ENCODE results near the gene LAD1.

LAD1 gene

DNA sequence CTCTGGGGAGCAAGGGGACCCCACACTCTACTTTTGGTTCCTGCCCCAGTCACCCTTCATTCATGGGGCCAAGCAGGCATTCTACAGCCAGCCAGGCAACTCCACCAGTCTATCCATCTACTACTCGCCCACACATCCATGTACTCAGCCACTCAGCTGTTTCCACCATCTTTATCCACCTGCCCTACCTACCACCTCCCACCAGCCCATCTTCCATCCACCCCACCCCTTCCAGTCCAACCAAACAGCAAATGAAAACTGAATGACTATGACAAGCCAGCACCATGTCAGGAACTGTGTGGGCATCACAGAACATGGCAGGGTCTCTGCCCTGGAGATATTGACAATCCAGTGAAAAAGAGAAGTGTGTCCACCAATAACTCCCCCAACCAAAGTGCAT lies 7.9 kb downstream of the LAD1 start:
- DNase-seq: no peak

DNA sequence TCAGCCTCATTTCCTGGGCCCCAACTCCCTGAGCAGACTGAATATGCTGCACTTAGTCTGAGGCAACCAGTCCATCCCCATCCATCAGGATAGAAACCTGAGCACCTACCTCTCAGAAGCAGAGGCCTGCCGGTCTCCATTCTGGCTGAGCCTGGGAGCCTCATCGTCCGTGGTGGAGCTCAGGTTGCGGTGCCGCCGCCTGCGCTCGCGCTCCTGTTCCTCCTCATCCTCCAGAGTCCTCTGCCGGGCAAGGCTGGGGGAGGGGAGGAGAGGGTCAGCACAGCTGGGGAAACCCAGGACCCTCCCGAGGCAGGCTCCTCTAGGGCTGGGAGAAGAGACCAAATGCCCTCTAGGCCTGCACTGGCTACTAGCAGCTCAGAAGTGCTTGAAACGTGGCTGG lies 10.1 kb downstream of the LAD1 start:
- DNase-seq: no peak

DNA sequence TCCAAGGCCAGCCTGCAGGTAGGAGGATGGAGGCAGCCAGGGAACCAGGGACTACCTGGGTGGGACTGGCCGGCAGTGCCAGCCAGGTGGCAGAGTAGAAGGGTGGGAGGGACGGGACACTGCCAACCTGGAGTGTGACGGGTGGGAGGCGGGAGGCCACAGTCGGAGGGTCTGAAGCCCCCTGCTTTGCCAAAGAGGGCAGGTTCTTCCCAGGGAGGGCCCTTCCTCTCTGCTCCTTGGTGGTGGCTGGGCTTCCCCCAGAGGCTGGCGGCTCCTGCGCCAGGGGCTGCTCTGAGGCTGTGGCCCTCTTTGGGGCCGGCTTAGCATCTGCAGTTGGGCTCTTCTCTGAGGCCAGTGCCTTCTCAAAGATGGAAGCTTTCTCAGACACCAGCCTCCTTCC lies 12.9 kb downstream of the LAD1 start:
- no peak for DNase-seq

DNA sequence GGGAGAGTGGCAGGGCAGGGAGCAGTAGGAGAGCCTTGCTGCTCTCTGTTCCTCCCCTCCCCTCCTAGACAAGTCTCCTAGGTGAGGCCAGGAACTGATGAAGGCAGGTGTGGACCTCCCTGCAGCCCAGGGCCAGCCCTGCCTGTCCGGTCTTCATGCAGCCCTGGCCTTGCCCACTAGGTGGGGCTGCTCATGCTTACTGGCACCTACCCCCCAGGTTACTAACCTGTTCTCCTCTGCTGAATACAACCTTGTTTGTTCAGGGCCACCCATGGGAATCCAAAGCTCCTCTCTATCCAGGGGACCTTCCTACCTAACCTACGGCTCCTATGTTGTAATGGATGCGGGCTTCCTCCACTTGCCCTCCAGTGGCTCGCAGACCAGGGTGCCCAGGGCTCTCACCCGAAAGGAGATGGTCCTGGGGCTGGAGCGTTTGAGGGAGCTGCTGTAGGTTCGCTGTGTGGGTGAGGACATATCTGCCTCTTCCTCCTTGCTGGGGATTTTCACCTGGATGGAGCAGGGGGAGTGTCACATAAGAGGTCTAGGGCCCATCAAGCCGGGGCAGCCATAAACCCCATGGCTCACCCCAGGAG lies 13.7 kb downstream of the LAD1 start:
- peak in 1 of 2 experiments; percentile 1 for DNase-seq

DNA sequence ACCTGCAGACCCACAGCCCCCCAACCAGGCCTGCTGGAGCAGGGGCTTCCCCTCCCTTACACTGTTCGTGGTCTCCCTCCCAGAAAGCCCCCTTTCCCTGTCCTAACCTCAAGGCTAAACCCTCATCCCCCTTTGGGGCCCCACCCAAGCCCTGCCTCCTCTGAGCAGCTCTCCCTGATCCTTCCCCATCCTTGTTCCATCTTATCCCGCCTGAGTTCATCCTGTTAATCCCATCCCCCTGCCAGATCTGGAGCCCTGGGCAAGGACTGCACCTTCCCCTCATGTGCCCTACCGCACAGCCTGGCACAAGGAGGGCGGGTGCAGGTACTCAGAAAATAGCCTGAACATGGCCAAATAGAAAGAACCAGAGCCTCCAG lies 14.7 kb downstream of the LAD1 start:
- DNase-seq: no peak

DNA sequence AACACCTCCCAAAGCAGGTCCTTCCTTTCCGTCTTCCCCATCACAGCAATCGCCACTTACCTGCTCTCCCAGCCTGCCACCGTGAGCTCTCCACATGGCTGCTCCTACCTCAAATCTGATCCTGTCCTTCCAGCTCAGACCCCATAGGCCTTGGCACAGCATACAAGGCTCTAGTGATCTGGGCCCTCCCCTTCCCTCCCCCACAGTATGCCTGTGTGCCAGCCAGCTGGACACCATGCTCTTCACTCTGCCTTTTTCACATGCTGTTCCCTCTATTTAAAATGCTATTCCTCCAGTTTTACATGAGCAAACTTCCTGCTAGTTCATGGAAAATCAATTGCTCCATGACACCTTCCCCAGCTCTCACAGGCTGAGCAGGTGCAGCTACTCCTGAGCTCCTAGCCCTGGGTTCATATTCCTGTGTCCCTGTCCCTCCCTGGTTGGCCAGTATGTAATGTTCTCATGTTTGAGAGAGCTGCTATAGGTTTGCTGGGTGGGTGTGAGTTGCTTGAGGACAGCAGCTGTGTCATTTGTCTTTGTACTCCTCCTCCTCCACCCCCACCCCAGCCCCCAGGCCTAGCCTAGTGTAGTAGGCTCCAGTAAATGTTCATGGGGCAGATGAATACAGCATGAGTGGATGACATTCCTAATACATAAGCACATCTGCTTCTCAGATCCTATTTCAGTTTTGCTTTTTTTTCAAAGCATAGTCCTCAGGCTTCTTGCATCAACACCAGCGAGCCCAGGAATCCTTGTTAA lies 15.3 kb downstream of the LAD1 start:
- DNase-seq: peak; percentile 15 to 44

DNA sequence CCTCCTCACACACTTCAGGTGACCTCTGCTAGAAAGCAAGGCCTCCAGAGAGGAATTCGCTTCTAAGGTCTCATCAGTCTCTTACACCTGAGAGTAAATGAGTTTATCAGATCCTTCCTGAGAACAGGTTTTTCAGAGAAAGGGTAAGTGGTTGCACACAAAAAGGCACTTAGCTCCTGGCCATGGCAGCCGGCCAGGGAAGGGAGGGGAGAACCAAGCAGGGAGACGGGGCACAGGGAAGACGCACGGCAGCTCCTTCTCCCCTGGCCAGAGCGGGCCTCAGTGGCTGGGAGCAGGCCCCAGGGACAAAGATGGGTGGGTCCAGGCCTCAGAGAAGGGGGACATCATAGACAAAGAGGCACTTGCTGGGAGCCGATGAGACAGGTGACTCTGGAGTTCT lies 18.0 kb downstream of the LAD1 start:
- peak; percentile 8 to 48 for DNase-seq

DNA sequence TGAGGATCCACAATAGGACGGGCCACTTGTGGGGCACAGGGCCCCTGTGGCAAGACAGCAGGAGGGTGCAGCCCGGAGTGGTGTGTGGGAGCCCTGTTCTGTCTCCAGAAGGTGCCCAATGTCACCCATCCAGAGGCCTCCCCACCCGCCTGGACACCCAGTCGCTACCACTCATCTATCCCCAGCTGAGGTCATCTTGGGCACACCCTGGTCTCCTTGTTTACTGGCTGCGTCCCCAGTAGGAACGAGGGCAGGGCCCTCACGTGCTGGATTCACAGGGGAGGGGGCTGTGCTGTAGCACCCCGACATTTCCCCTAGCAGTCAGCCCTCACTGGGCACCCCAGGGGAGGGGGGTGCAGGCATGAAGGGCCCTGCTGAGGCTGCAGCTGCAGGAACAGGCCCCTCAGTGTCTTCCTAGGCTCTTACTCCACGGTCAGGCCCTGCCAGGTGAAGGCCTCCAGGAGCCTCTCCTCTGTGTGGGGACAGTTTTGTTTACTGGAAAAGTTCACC lies 19.3 kb downstream of the LAD1 start:
- no peak for DNase-seq

DNA sequence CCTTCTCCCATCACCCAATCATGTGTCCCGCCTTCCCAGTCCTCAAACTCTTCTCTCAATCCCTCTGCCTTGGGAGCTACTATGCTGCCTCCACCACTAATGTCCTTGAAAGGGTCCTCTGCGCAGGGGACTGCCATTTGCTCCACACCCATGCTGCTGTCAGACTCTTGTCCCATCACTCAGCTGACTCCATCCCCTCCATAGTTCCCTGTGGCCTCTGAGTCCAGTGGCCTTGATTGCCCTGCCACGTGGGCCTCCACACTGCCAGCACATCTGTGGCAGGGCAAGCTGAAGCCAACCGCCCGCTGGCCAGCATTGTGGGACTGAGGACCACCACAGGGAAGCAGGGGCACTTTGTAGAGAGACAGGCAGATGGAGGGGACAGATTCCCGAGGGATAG lies 20.3 kb downstream of the LAD1 start:
- no peak for DNase-seq

DNA sequence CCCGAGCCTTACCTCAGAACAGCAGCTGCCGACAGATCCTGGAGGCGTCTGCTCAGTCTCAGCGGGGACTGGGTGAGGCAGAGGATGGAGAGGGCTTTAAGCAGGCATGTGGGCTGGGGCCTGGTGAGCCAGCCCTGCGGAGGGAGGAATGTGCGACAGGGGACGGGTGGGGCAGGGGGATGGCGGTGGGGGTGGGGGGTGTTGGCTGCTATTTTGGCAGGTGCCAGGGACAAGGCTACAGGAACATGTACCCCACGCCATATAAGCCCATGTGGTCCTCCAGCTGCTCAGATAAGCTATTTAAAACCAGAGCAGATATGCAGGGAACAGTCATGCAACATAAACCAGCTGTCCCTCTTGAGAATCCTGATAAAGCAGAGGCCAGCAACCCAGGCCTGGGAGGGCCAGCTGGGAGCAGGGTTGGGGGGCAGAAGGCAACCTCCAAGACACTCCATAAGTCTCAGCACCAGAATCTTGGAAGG lies 21.5 kb downstream of the LAD1 start, which contains the start of gene TNNT2:
TSS of gene TNNT2 (minus strand) at position 70 of the 482 bp plus-strand sequence. CDS start 4,426 bp downstream, outside the sequence.
- no peak for DNase-seq

DNA sequence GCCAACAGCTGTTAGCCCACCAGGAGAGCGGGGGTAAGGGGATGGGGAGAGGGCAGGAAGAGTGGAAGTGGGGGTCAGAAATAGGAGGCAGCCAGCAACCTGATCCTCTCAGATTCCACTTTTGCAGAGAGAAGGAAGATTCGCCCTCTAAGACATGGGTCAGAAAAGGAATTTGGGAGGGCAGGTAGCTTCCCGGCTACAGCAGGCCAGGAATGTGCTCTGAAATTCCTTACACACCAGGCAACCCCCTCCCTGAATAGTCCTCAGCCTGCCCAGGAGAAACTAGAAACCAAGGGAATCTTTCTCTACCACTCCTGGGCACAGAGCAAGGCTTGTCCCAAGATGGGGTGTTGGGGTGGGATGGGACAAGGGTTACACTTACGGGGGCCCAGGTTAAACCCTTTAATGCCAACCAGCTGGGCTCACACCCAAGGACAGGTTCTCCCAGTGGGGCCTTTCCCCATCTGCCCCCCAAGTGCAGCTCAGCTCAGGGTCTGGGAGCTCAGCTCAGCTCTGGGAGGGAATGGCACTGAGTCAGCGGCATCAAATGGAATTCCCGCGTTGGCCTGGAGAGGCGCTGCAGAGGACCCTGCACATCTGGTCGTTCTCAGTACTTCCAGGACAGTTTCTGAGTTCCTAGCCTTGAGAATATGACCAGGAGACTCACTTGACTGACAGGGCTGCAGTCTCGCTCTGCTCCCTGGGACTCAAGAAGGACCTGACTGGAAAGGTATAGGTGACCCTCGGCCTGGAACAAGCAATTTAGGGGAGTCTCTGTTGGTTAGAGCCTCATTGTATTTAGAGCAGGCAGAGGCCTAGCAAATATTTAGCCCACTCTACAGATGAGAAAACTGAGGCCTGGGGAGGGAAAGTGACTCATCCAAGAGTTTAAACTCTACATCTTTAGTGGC lies 22.4 kb downstream of the LAD1 start:
- DNase-seq: no peak

DNA sequence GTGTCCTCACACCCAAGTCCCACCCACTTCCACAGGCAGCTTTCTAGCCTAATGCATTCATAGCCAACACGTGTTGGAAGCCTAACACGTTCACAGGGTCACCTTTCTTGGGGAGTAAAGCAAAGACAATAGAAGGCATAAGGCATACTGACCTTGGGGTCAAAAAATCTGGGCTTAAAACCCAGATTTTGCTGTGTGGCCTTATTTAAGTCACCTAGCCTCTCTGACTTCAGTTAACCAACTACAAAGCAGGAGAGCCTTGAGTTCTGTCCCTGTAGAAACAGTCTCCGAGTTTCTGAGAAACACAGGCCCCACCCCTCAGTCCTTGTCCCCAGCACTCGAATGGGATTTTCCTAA lies 23.0 kb downstream of the LAD1 start:
- DNase-seq: no peak

DNA sequence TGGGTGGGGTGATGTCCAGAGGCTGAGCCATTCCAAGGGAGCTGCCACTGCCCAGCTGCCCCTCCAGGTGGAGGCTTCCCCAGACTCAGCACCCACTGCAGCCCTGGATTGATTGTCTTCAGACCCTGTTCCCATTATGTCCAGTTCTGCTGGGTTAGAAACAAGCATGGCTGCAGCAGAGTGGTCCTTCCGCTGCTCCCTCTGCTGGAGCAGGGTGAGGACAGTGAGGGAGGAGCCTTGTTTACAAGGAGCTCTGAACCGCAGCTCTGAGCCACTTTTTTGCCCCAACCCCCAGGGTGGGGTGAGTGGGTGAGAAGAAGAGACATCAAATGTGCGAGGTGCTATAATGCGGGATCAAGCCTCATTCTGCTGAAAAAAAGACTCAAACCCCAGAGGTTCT lies 24.0 kb downstream of the LAD1 start:
- DNase-seq: no peak

DNA sequence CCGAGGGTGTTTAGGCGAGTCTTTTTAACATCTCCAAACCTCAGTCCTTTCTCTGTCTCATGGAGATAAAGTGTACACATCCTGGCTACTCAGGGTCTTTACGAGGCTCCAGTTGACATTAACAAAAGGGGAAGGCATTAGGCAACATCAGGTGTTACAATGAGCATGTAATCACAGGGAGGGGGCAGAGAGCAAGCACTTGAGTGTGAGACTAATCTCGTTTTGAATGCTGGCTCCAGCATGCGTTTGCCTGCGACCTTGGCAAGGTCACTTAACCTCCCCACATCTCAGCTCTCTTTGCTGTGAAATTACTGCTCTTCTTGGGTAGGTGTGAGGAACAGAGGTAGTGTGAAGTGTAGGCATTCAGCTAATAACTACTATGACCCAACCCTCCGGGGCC lies 24.8 kb downstream of the LAD1 start:
- DNase-seq: peak in 1 of 2 experiments; percentile 38

DNA sequence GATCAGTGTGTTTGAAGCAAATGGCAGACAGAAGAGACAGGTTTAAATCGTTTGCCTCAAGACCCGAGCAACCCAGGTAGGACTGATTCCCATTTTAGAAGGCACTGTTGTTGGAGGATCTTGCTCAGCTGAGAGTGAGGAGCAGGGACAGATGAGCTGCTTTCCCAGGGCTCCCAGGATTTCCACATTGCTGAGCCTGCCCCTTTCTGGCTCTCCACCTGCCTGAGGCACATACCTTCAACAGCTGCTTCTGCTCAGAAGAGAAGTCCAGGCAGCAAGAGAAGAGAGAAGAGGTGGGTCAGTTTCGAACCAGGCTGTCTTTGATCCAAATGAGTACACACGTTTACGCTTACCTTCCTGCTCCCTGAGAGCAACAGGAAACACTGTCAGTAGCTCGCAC lies 27.3 kb downstream of the LAD1 start:
- no peak for DNase-seq

DNA sequence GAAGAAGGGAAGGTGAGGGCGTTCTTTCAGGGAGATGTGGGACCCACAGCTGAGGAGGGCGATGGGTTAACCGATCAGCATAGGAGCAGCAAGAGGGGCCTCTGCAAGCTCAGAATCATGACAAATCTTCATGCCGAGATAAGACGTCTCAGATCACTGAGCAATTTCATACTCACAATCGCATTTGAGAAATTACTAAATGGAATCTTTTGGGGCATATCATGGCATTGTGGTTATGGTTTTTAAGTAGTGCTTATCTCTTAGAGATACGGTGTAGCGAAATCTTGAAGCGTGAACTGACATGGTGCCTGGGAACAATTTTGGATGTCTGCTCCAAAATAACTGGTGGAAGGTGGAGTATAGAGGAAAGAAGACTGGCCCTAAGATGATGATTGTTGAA lies 27.8 kb downstream of the LAD1 start:
- no peak for DNase-seq

DNA sequence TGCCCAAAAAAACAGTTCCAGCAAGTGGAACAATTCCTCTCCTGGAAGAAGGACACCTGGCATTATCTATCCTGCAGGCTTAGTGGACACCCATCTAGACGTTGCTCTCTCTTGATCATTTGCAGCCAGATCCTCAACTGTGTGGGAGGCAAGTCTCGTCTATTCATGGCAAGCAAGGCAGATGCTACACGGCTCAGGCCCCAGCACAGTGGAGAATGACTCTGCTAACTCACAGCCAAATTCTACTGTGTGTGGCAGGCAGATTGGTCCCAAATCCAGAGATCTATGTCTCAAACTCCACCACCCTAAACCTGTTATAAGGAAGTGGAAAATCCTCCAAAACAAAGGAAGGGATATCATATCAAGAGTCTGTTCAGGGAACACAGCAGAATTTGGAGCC lies 28.6 kb downstream of the LAD1 start:
- DNase-seq: no peak

DNA sequence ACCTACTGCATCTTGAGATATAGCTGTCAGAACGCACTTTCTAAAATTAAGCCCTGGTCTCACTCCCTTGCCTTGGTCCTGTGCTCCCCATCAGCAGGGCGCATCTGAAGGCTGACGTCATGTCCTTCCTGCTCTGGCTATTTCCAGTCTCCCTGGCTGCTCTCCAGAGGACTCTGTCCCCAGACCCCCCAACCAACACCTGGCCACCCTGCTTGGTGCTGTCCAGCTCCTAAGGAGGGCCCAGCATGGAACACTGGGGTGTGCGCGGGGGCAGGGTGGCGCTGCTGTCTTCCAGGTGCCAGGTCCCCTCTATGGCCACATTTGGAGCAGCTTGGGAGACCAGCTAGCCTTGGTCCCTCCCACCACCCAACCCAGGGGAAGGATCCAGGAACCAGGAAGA lies 29.9 kb downstream of the LAD1 start:
- DNase-seq: no peak

DNA sequence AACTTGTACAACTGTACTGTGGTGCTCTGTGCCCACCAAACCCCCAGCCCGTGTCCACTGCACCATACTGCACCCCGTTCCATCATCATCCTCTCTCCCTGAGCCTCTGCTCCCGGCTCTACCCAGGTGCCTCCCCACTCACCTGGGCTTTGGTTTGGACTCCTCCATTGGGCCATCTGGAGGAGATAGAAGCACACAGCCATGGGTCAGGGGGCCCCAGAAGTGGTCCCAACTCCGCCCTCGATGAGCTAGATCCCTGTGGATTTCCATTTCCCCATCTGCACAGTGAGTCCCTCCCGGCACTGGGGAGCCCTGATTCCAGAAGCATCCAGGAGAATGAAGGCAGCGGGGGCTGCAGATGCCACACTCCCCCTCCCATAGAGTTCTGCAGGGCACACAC lies 32.4 kb downstream of the LAD1 start:
- no peak for DNase-seq

DNA sequence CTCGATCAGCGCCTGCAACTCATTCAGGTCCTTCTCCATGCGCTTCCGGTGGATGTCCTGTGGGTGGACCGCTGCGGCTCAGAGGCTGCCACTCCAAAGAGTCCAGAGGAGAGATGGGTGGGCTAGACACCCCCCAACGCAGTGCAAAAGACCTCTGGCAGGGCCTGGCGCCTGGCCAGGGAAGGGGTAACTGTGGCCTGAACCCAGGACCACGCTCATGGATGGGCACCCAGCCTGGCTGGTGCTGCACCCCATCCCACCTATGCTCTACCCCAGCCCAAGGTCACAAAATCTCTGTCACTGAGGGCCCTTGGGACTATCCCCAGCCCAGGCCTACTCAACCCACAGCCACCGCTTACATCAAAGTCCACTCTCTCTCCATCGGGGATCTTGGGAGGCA lies 33.9 kb downstream of the LAD1 start:
- DNase-seq: no peak

DNA sequence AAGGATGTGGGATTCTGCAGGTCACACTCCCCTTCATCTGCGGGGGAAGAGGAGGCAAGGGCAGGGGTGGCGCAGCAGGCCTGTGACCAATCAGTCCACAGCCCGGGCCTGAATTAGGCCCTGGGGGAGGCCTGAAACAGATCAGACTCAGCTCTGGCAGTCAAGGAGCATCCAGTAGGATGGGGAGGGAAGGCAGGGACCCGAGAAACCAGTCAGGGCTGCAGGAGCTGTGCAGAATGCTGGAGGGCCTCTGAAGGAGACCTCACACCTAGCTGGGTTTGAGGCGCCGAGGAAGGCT lies 34.4 kb downstream of the LAD1 start:
- no peak for DNase-seq

DNA sequence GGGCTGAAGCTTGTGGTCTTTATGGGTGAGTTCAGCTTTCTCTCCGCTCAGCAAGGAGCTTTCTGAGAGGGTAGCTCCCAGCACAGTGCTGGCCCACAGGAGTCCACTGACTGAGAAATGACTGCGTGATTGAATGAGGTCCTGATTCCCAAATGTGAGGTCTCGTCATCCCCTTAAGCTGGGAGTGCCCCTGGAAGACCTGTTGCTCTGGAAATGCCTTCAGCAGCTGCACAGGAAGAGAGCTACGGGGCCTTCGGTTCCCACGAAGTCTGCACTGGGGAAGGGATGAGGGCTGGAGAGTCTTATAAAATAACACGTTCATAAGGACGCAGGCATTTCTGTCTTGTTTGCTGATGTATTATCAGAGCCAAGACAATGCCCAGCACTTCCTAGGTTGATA lies 35.7 kb downstream of the LAD1 start:
- DNase-seq: no peak

DNA sequence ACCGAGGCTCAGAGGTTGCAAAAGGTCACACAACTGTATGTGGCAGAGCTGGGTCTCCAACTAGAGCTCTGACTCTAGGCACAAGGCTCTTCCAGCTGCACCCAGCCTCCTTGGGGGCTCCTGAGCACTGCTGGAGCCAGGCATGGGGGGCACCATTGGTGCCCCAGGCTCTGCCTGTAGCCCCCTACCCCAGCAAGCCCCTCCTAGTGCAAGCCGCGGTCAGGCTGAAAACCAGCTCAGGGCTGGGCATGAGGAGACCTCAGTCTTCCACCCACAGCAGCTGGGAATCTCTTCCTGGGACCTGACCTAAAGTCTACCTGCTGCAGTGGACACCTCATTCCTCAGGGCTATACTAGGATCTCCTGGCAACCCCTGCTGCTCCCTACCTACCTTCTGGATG lies 36.2 kb downstream of the LAD1 start:
- no peak for DNase-seq
